Left lung (tissue), 10 donors: ENCODE measurements around the gene NDST3. TPM values are rescaled to one million over a fixed set of nuclear protein-coding genes. Genes with fewer than 3 reads are reported as not detected.
"Not testable (repeated sequence)": the region's sequence is repeated elsewhere in the genome, so short reads cannot be mapped to it uniquely, and the experiment has no call there.

Experiments used
- ATAC-seq: fragments of 200-7000 bp; cut with Tn5 transposase; one replicate; pipeline ENCODE4 v1.9.1; 2020; ENCODE audit warnings: moderate library complexity
- DNase-seq, 4 donors: peaks; one replicate each; pipeline ENCODE4 v3.0.0-alpha.2; 2013 to 2020
- H3K27ac ChIP-seq, 2 donors: fragments of 200-600 bp; sonication (generic) in 1 of 2; one replicate each; pipeline versions ENCODE4 v1.5.0 to v1.8.0; 2020 to 2021
- H3K27me3 ChIP-seq, 2 donors: fragments of 200-600 bp; sonication (generic) in 1 of 2; one replicate each; pipeline versions ENCODE4 v1.5.0 to v1.8.0; 2020 to 2021
- H3K36me3 ChIP-seq, 2 donors: fragments of 200-600 bp; sonication (generic) in 1 of 2; one replicate each; pipeline versions ENCODE4 v1.5.0 to v1.8.0; 2020 to 2021
- H3K4me1 ChIP-seq, 2 donors: fragments of 200-600 bp; one replicate each; pipeline ENCODE4 v1.8.0; 2021
- H3K4me3 ChIP-seq, 2 donors: fragments of 200-600 bp; sonication (generic) in 1 of 2; one replicate each; pipeline versions ENCODE4 v1.5.0 to v1.8.0; 2020 to 2021; ENCODE audit warnings: mild to moderate bottlenecking in 1 of 2
- H3K9me3 ChIP-seq, 2 donors: fragments of 200-600 bp; sonication (generic) in 1 of 2; one replicate each; pipeline versions ENCODE4 v1.5.0 to v1.8.0; 2020 to 2021
- intact Hi-C, 2 donors: fragments of 100-400 bp; cut with DNase I; formaldehyde crosslinking; loops; one replicate each; pipeline versions ENCODE4 v1.11.2 to v1.14.2; 2022
- polyA plus RNA-seq, 6 donors: library from polyadenylated mRNA; unstranded; fragments of 120-200 nt; gene quantifications; one replicate each; pipeline ENCODE4 v1.2.1, GENCODE V29; 2013; ENCODE audit not compliant: insufficient read length in 6 of 6
- total RNA-seq, 2 donors: library from RNA; stranded (reverse); fragmentation: NEBNext Ultra II Directional; extraction: Animal tissue kit (Norgen Biotek cat#: 25700); gene quantifications; one replicate each; pipeline ENCODE4 v1.2.1, GENCODE V29; 2021
- TF ChIP-seq, protein P1 (sequence below), 2 donors: fragments of 200-600 bp; sonication (generic) in 1 of 2; IDR thresholded peaks; one replicate each; pipeline versions ENCODE4 v1.5.0 to v1.8.0; 2021; ENCODE audit warnings: antibody characterized with exemption in 2 of 2
- donor health status: DM: no; HTN: yes; CAD: no.
- donor health status: DM: no; HTN: no; CAD: no.

NDST3 gene
- total and polyA plus RNA-seq, 8 donors, result 0.05 to 2.0 (median 1.6) TPM

DNA sequence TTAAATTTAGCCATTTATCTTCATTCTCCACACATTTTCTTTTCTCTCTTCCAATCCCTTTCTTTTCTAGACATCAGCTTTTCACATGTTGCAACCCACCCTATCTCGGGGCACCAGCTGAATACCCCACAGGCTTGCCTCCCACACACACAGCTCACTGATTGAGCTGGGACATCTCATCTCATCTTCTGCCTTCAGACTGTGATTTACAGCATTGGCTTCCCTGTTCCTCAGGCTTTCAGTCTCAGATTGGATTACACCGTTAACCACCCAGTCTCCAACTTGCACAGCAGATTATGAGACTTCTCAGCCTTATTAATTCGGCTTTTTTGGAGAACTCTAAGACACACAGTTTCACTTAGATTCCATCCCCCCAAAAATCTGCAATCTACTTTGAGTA is 224.8 kb downstream of the NDST3 start:
- intact Hi-C loops, result no loop called here
- Histone ChIP-seq H3K4me3 (no peak overlapping the region), H3K36me3 (no peaks in the 10 kb centered on the region), H3K27me3 (peaks cover 0 to 6% of the 10 kb centered on the region in 2 donors), H3K4me1 (no peaks in the 10 kb centered on the region), H3K27ac (no peak overlapping the region), H3K9me3 (no peaks in the 10 kb centered on the region)
- no peak for DNase-seq
- ATAC-seq, result no peak
- TF ChIP-seq, protein P1, sequence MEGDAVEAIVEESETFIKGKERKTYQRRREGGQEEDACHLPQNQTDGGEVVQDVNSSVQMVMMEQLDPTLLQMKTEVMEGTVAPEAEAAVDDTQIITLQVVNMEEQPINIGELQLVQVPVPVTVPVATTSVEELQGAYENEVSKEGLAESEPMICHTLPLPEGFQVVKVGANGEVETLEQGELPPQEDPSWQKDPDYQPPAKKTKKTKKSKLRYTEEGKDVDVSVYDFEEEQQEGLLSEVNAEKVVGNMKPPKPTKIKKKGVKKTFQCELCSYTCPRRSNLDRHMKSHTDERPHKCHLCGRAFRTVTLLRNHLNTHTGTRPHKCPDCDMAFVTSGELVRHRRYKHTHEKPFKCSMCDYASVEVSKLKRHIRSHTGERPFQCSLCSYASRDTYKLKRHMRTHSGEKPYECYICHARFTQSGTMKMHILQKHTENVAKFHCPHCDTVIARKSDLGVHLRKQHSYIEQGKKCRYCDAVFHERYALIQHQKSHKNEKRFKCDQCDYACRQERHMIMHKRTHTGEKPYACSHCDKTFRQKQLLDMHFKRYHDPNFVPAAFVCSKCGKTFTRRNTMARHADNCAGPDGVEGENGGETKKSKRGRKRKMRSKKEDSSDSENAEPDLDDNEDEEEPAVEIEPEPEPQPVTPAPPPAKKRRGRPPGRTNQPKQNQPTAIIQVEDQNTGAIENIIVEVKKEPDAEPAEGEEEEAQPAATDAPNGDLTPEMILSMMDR (IDR thresholded peaks at IDR 0.05), result no peak

DNA sequence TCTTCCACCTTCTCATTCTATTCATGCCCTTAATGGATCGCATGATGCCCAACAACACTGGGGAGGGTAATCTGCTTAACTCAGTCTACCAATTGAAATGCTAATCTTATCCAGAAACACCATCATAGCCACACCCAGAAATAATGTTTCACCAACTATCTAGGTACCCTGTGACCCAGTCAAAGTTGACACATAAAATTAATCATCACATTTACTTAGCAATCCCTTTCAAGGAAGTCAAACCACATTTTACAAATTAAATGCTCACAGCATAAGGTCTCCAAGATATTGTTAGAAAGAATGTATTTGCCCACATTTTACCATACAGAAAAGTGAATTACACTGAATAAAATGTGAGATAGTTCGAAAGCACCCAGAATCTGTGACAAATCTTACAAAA is 226.0 kb downstream of the NDST3 start:
- TF ChIP-seq, protein P1 (IDR thresholded peaks at IDR 0.05), result no peak
- H3K4me1 ChIP-seq, result peaks cover 0 to 3% of the 10 kb centered on the region in 2 donors
- peaks cover 0 to 18% of the 10 kb centered on the region in 2 donors for H3K27me3 ChIP-seq
- ATAC-seq (no peak), DNase-seq (no peak)
- H3K27ac ChIP-seq, result no peak overlapping the region
- H3K4me3 ChIP-seq, result no peak overlapping the region
- H3K36me3 ChIP-seq, result no peaks in the 10 kb centered on the region
- no peaks in the 10 kb centered on the region for H3K9me3 ChIP-seq
- intact Hi-C loops, result no loop called here

DNA sequence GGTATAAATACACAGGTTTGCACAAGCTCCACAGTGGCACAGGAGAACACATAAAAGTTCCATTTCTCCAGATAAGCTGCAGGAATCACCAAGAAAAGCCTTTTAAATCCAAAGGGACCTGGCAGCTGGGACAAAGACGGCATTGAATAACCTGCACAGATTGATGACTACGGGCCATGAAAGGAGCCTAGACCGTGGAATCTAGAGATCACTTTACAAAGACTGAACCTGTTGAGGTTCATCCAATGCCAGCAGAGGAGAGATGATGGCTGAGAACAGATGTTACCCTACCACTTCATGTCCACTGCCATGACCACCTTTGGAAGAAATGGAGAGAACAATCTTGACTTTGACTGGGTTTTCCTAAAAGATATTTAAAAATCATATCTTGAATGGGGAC is 229.8 kb downstream of the NDST3 start:
- H3K9me3 ChIP-seq, result no peaks in the 10 kb centered on the region
- no peak overlapping the region for H3K4me3 ChIP-seq
- DNase-seq, result no peak
- TF ChIP-seq, protein P1 (IDR thresholded peaks at IDR 0.05), result no peak
- no peaks in the 10 kb centered on the region for H3K36me3 ChIP-seq
- ATAC-seq, result no peak
- H3K4me1 ChIP-seq, result peaks cover 0 to 7% of the 10 kb centered on the region in 2 donors
- H3K27me3 ChIP-seq, result peaks cover 0 to 23% of the 10 kb centered on the region in 2 donors
- H3K27ac ChIP-seq, result no peak overlapping the region
- intact Hi-C loops, result no loop called here

DNA sequence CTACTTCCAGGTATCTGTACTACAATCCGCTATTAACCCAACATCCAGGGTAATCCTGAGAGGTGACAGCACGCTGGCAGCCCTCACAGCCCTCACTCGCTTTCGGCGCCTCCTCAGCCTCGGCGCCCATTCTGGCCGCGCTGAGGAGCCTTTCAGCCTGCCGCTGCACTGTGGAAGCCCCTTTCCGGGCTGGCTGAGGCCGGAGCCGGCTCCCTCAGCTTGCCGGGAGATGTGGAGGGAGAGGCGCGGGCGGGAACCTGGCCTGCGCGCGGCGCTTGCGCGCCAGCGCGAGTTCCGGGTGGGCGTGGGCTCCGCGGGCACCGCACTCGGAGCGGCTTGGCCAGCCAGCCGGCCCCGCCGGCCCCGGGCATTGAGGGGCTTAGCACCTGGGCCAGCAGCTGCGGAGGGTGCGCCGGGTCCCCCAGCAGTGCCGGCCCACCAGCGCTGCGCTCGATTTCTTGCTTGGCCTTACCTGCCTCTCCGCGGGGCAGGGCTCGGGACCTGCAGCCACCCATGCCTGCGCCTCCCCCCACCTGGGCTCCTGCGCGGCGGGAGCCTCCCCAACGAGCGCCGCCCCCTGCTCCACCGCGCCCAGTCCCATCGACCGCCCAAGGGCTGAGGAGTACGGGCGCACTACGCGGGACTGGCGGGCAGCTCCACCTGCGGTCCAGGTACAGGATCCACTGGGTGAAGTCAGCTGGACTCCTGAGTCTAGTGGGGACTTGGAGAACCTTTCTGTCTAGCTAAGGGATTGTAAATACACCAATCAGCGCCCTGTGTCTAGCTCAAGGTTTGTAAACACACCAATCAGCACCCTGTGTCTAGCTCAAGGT is 231.2 kb downstream of the NDST3 start:
- ATAC-seq, result peak; percentile 92
- no peak overlapping the region for H3K27ac ChIP-seq

DNA sequence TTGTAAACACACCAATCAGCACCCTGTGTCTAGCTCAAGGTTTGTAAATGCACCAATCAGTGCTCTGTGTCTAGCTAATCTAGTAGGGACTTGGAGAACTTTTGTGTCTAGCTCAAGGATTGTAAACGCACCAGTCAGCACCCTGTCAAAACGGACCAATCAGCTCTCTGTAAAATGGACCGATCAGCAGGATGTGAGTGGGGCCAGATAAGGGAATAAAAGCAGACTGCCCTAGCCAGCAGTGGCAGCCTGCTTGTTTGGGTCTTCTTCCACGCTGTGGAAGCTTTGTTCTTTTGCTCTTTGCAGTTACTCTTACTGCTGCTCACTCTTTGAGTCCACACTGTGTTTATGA is 231.8 kb downstream of the NDST3 start:
- DNase-seq, H3K27ac ChIP-seq, H3K36me3 ChIP-seq, H3K4me3 ChIP-seq, intact Hi-C loops, H3K9me3 ChIP-seq, ATAC-seq, H3K4me1 ChIP-seq: not testable (repeated sequence)
- peaks cover 0 to 23% of the 10 kb centered on the region in 2 donors for H3K27me3 ChIP-seq

More for the DNA sequence above, 231.2 kb downstream of the NDST3 start:
- DNase-seq, result peak in 3 of 4 donors; percentile 46 to 88 (median 67)
- TF ChIP-seq, protein P1 (IDR thresholded peaks at IDR 0.05), result no peak
- Histone ChIP-seq H3K4me1 (peaks cover 0 to 7% of the 10 kb centered on the region in 2 donors), H3K36me3 (no peaks in the 10 kb centered on the region), H3K4me3 (peak overlapping the region; percentile 46 to 51), H3K27me3 (peaks cover 0 to 23% of the 10 kb centered on the region in 2 donors), H3K9me3 (no peaks in the 10 kb centered on the region)
- intact Hi-C loops, result no loop called here
